ENCODE results near the gene DCAF17.
"Not testable (repeated sequence)": the region's sequence is repeated elsewhere in the genome, so short reads cannot be mapped to it uniquely, and the experiment has no call there.

The DCAF17 gene

GRCh38 chr2:171460537-171460936 lies 26.5 kb downstream of the DCAF17 start:
- DNase-seq: no peak

- DNase-seq: no peak
Measured at GRCh38 chr2:171469176-171469575, 35.1 kb downstream of the DCAF17 start.

- DNase-seq: no peak
Measured at GRCh38 chr2:171470129-171470528, 36.1 kb downstream of the DCAF17 start.

- no peak for DNase-seq
Measured at GRCh38 chr2:171475979-171476378, 42.0 kb downstream of the DCAF17 start.

- no peak for DNase-seq
Measured at GRCh38 chr2:171478345-171478744, 44.3 kb downstream of the DCAF17 start.

- no peak for DNase-seq
Measured at GRCh38 chr2:171479154-171479814, 45.3 kb downstream of the DCAF17 start.

- no peak for DNase-seq
Measured at GRCh38 chr2:171480908-171481307, 46.9 kb downstream of the DCAF17 start.

- no peak for DNase-seq
Measured at GRCh38 chr2:171482308-171482707, 48.3 kb downstream of the DCAF17 start.

GRCh38 chr2:171482877-171483276 lies 48.9 kb downstream of the DCAF17 start:
- DNase-seq: no peak

GRCh38 chr2:171483793-171484192 lies 49.8 kb downstream of the DCAF17 start:
- no peak for DNase-seq

- no peak for DNase-seq
Measured at GRCh38 chr2:171485116-171485515, 51.1 kb downstream of the DCAF17 start.

- no peak for DNase-seq
Measured at GRCh38 chr2:171487201-171487600, 53.2 kb downstream of the DCAF17 start.

- DNase-seq: no peak
Measured at GRCh38 chr2:171487803-171488259, 53.8 kb downstream of the DCAF17 start.

GRCh38 chr2:171490577-171490976 lies 56.6 kb downstream of the DCAF17 start:
- DNase-seq: no peak

- no peak for DNase-seq
Measured at GRCh38 chr2:171491292-171491691, 57.3 kb downstream of the DCAF17 start.

- DNase-seq: no peak
Measured at GRCh38 chr2:171492664-171493063, 58.6 kb downstream of the DCAF17 start.

- DNase-seq: not testable (repeated sequence)
Measured at GRCh38 chr2:171497664-171498063, 63.6 kb downstream of the DCAF17 start.

GRCh38 chr2:171505374-171505773 lies 71.3 kb downstream of the DCAF17 start:
- no peak for DNase-seq

GRCh38 chr2:171509945-171510731 lies 76.1 kb downstream of the DCAF17 start:
- no peak for DNase-seq

- no peak for DNase-seq
Measured at GRCh38 chr2:171512014-171512413, 78.0 kb downstream of the DCAF17 start.

- no peak for DNase-seq
Measured at GRCh38 chr2:171512683-171513195, 78.7 kb downstream of the DCAF17 start.

- no peak for DNase-seq
Measured at GRCh38 chr2:171513719-171514160, 79.7 kb downstream of the DCAF17 start.

GRCh38 chr2:171514908-171515582 lies 81.0 kb downstream of the DCAF17 start:
- no peak for DNase-seq
